Stimulated activated CD8-positive, alpha-beta memory T cell treated with anti-CD3 and anti-CD28 coated beads, Interleukin-12 subunit alpha, Interleukin-12 subunit beta, amount 100 ng/mL, for 24 hours (primary cell): ENCODE data around the gene OR10X1.

Source experiments
- DNase-seq: peaks from one replicate; pipeline ENCODE4 v3.0.0-alpha.2; 2020; ENCODE audit errors: extremely low read depth

Gene OR10X1, protein sequence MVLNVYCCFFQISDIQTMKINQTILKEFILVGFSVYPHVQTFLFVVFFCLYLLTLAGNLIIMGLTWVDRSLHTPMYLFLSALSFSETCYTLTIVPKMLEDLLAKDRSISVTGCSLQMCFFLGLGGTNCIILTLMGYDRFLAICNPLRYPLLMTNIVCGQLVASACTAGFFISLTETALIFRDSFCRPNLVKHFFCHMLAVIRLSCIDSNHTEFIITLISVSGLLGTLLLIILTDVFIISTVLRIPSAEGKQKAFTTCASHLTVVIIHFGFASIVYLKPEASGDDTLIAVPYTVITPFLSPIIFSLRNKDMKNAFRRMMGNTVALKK

DNA sequence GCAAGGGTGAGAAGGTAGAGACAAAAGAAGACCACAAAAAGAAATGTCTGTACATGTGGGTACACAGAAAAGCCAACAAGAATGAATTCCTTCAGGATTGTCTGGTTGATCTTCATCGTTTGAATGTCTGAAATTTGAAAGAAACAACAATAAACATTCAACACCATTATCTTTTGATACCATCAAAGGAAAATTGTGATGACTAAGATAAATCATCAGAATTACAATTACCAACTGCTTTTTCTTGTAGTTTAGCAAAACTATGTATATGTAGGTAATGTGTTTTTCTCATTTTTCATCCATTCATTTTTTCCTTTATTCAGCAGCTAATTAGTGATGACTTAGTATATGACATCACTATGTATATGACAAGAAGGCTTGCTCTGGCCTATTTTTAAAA is at the start of gene OR10X1:
Gene OR10X1, minus strand, starts transcription at position 167 of the 400 bp plus-strand sequence. Its CDS starts 0 bp downstream, at position 167.
- DNase-seq, result no peak

DNA sequence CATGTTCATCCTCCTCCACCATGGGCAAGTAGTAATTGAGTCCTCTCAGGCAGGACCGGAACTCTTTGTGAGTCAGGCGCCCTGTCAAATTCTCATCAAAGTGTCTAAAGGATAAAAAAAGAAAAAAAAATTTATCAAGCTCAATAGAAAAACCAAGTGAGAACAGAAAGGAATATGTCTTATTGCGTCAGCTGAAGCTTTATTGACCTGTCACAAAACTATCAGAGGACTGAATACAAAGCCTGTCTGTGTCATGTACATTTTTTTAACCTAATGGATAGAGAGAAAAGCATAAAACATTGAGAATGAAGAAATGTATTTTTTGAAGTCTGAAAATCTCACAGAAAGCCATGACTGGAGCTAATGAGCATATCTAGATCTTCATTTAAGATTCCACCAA is 34.1 kb upstream of the OR10X1 start:
- no peak for DNase-seq

DNA sequence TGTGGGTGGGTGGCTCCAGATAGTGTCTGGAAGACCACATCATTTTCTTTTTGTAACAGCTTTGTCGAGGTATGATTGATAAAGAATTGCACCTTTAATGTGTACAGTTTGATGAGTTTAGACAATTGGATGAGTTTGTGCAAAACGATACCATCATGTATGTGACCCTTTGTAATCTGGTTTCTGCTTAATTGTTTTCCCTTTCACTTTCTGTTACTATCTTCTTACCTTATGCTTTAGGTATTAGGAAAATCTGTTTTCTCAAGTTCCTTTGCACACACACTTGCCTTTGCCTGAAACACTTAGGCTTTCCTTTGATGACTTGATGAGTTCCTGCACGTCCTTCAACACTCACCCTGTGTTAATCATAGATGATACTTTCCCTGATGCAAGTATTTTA is 32.2 kb upstream of the OR10X1 start:
- no peak for DNase-seq

DNA sequence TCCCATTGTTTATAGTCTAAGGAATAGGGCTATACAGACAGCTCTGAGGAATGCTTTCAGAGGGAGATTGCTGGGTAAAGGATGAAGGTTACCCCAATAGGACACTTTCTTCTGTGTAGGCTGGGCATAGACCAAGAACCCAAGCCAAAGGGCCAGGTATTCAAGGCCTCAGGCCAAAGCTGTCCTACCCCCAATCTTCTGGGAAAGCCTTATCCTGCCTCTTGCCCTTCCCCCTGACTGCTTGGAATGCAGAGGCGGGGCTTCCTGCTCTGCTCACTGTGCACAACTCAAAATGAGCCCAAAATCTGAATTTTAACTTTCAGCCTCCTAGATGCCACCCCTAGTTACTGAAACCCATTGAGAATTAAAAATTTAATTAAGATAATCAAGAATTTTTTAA is 27.6 kb upstream of the OR10X1 start:
- DNase-seq, result no peak

DNA sequence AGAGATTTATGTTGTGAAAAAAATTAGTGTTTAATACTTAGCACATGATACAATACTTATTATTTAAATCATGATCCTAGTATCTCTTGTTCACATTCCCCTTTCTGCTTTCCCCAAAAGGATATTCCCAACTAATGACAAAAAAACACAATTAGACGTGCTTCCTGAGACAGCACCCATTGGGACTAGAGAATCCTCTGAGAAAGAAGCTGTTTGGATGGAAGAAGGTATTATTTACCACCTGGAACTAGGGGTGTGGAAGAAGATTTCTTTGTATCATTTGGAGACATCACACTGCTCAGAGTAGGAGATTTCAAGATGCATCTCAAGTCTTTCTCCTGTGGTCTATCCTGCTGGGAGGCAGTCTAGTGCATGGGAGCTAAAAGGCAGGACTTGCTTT is 25.3 kb upstream of the OR10X1 start, which contains the start of gene OR10Z1:
Gene OR10Z1, plus strand, starts transcription at position 301 of the 400 bp plus-strand sequence. CDS start 1,171 bp downstream, outside the sequence.
- DNase-seq, result no peak

DNA sequence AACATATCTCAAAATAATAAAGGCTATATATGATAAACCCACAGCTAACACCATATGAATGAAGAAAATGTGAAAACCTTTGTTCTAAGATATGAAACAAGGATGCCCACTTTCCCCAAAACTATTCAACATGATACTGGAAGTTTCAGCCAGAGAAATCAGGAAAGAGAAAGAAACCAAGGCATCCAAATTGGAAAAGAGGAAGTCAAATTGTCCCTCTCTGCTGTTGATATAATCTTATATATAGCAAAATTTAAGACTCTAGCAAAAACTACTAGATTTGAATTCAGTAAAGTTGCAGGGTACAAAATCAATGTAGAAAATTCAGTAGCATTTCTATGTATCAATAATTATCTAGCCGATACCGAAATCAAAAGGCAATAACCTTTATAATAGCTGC is 21.0 kb upstream of the OR10X1 start:
- no peak for DNase-seq

DNA sequence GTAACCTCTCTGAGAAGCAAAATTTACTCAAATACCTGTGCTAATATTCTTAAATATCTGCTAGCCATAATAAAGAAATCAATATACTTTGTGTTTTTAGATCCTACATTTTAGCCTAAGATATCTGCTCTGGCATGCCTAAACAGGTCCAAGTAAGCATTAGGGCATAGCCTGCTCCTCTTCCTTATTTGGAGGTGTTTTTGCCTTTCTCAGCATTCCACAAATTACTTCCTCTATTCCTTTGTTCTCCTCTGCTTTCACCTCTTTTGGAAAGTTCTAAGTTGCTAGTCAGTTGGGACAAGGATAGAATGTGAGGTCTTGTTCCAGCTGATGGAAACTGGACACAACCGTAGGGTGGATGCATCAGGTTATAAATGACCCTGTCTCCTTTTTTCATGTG is 7.2 kb upstream of the OR10X1 start:
- no peak for DNase-seq

DNA sequence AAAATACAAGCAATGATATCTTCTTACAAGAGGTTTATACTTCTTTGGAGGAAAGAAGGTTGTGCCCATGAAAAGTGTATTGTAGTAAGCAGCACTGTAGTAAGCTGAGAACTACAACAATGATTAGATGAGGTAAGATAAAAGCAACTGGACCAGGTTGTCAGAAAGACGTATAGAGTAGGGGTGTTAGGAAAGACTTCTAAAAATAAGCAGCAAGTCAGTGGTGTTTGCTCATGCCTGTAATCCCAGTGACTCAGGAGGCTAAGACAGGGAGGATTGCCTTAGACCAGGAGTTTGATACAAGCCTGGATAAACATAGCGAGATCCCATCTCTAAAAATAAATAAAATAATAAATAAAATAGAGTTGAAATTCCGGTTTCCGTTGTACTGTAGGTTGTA is 4.3 kb upstream of the OR10X1 start:
- DNase-seq, result no peak

DNA sequence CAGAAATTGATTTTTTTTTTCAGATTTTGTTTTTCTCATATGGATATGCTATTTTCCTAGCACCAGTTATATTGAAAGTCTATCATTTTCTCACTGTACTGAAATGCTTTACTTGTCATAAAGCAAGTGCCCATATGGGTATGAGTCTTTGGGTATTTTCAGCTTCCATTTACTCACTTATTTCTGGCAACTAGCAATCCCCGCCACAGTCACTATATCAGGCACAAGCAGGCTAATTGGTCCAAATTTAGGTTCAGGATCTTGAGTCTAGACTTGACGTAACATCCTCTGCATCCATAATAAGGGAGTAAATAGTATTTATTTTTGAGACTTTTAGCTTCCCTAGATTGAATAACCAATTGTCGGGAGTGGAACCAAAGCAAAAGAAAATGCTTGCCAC is 2.1 kb downstream of the OR10X1 start:
- DNase-seq, result no peak

DNA sequence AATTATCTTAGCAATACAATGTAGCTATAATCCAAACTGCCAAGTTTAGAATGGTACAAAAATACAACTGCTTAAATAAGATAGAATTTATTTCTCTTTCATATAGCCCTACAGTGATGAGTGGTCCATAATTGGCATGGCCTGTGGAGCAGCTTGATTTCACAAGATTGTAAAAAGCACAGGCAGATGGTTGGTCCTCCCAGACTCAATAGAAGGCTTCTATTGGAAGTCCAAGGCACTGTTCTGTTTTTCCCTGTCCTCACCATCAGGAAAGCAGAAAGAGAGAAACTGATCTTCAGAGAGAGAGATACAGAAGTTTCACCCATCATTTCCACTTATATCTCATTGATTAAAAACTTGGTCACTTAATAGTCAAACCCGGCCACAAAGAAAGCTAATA is 7.5 kb downstream of the OR10X1 start:
- no peak for DNase-seq

DNA sequence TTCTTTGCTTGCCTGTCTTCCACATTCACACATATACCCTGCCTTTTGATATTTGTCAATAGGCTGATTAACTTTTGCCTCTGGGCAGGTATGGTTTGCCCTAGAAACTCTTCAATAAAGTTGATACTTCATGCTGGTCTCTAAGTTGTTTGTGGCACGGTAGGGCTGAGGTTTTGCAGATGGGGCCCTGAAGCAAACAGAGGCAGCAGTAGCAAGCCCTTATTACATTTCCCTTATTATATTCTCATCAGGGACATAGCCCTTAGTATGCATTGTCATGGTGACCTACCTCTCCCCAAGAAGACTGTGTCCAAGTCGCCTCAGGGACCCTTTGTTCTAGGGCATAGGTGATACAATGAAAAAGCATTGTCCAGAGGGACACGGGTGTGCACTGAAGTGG is 9.2 kb downstream of the OR10X1 start, which contains the start of gene OR6P1:
Gene OR6P1, minus strand, starts transcription at position 101 of the 400 bp plus-strand sequence. CDS start 6,976 bp downstream, outside the sequence.
- no peak for DNase-seq

DNA sequence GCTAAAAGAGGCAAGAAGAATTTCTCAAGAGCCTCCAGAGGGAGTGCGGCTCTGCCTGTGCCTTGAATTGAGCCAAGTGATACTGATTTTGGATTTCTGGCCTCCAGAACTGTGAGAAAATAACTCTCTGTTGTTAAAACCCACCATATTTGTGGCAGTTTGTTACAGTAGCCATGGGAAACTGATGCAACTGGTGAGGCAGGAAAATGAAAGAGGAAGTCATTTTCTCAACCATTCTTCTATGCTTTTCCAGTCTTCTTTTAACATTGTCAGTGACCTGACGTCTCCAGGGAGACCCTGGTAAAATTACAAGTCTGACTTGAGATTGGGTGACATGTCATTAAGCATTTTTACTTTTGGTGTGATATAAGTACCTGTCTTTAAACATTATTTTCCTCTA is 15.1 kb downstream of the OR10X1 start:
- no peak for DNase-seq

DNA sequence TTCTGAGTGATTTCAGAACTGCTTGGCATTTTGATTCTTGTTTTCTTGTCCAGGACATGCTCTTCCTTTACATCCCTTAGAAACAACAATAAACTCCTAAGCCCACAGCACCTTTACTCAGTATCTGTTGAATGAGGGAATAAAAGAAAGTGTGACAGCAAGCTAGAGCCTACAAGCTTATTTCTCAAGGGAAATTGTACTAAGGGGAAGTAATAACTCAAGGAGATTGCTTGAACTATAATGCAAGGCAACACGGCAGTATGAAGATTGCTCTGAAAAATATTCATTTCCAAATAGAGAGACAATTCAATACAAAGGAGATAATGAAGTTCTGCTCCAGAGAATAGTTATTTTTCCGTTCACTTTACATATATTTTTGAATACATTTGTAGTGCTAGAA is 15.8 kb downstream of the OR10X1 start:
- no peak for DNase-seq

DNA sequence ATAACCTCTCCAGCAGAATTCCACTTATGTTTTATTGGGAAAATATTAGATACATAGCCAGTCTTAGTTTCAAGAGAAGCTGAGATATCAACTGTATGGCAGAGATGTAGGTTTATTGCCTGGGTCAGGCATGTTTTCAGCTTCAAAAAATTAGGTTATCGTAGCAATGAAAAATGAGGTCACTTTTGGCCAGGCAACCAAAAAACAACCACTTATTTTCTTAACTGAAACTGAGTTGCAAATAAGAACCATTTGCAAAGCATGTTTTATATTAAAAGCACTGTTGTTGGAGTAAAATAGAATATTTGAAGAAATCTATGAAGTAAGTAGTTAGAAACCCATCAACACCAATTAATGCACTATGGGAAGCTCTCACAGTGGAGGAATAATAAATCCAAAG is 20.0 kb downstream of the OR10X1 start:
- DNase-seq, result no peak

DNA sequence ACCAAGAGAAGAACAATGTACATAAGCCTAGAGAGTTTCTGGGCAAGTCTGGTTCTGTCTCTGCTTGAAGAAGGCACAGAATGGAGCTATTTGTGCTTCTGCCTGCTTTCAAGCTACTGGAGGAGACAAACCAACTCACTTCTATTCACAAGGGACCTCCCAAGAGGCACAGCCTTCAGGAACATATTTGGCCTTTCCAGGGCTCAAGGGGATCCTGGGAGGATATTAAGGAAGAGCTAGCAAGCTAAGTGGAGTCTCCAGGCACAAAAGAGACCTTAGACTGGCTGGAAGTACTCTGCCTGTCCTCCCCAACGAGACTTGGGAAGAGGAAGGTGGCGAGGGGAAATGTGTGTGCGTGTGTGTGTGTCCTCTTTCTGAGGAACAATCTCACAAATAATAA is 25.3 kb downstream of the OR10X1 start, which contains the start of gene OR6Y1:
Gene OR6Y1, minus strand, starts transcription at position 54 of the 400 bp plus-strand sequence. CDS start 6,300 bp downstream, outside the sequence.
- DNase-seq, result no peak

DNA sequence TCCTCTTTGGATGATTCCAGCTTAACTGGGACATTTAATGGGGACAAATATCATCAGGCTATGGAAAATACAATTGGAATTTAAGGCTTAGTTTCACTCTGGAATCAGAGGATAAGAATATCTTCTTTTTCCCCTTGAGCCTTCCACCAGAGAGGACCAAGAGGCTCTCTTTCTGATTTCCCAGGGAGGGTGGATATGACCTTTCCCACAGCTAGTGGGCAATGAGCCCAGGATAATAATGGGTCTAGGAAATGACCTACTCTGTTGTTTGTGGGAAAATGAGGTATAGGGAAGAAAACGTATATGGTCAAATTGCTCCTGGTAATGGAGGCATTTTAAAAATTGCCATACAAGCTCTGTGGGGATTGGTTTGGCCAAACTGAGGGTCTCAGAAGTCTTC is 27.4 kb downstream of the OR10X1 start:
- no peak for DNase-seq

DNA sequence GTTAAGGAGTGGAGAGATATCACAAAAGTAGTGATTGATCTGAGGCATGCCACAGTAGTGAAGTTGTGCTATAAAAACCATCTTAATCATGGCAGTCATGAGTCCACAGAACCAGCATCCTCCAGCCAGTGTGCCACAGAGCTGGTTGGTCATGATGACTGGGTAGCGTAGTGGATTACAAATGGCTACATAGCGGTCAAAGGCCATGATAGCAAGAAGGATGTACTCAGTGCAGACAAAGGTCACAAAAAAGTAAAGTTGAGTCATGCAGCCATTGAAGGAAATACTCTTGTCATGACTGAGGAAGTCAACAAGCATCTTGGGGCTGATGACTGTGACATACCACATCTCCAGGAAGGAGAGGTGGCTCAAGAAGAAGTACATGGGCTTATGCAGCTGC is 32.2 kb downstream of the OR10X1 start:
- no peak for DNase-seq

DNA sequence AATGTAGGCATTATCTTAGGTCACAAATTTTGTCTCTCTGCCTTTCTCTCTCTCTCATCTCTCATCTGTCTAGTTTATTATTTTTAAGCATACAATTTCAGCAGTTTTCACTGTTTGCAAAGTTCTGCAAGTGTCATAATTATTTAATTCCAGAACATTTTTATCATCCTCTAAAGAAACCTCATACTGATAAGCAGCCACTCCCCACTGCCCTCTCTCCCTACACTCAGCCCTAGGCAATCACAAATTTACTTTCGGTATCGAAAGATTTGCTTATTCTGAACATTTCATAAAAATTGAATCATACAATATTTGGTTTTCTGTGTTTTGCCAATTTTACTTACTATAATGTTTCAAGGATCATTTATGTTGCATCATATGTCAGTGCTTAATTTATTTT is 42.1 kb downstream of the OR10X1 start:
- no peak for DNase-seq

DNA sequence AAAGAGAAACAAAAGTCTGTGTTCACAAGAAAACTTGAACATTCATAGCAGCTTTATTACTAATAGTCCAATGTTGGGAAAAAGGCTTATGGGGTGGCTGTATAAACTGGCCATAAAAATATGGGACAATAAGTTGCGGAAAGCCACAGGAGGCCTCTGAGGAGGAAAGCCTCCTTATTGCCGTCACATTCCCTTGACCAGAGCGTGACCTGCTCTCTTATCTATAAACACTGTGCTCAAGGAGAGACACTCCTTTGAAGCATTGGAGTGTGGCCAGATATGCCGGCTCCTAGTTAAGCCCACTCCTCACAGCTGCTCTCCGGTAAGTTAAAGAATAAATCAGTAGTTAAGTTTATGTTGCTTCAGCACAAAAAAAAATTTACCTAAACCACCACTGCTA is 45.2 kb downstream of the OR10X1 start:
- DNase-seq, result no peak
